Stimulated activated CD4-positive, alpha-beta T cell treated with anti-CD3 and anti-CD28 coated beads, Interleukin-1b, Interleukin-23, amount 100 ng/mL, for 4 hours (primary cell): ENCODE data around the gene APOLD1.
"Not testable (repeated sequence)": the region's sequence is repeated elsewhere in the genome, so short reads cannot be mapped to it uniquely, and the experiment has no call there.

Experiments
- DNase-seq, 2 donors: peaks; one replicate each; pipeline ENCODE4 v3.0.0-alpha.2; 2020; ENCODE audit warnings: low read depth in 2 of 2

The APOLD1 gene

DNA sequence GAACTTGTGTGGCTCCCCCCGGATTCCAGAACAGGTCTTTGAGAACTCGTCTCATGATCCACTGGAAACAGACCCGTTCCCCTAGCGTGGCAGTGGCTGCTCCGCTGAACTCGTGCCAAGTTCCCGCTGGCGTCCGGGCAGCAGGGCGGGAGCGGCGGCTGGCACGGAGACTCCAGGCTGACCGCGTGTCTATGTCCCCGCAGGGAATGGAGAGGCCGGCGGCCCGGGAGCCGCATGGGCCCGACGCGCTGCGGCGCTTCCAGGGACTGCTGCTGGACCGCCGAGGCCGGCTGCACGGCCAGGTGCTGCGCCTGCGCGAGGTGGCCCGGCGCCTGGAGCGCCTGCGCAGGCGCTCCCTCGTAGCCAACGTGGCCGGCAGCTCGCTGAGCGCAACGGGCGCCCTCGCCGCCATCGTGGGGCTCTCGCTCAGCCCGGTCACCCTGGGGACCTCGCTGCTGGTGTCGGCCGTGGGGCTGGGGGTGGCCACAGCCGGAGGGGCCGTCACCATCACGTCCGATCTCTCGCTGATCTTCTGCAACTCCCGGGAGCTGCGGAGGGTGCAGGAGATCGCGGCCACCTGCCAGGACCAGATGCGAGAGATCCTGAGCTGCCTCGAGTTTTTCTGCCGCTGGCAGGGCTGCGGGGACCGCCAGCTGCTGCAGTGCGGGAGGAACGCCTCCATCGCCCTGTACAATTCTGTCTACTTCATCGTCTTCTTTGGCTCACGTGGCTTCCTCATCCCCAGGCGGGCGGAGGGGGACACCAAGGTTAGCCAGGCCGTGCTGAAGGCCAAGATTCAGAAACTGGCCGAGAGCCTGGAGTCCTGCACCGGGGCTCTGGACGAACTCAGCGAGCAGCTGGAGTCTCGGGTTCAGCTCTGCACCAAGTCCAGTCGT is 1.5 kb downstream of the APOLD1 start:
- peak; percentile 61 to 68 for DNase-seq

DNA sequence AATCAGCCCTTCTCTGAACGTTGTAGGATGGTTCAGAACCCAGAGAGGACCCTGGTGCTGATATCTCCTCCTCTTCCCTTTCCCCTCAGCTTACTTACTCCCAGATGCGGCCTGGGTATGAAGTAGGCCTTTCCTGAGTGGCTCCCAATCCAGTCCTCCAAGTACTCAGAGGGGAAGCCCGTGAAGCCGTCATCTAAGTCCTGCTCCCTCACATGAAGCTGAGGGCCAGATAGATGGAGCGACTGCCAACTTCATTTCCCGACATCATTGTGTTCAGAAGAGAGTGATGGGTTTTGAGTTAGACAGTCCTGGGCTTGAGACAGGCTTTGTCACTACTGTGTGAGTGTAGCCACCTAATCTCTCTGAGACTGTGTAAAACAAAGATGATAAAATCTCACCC is 2.7 kb downstream of the APOLD1 start:
- no peak for DNase-seq

DNA sequence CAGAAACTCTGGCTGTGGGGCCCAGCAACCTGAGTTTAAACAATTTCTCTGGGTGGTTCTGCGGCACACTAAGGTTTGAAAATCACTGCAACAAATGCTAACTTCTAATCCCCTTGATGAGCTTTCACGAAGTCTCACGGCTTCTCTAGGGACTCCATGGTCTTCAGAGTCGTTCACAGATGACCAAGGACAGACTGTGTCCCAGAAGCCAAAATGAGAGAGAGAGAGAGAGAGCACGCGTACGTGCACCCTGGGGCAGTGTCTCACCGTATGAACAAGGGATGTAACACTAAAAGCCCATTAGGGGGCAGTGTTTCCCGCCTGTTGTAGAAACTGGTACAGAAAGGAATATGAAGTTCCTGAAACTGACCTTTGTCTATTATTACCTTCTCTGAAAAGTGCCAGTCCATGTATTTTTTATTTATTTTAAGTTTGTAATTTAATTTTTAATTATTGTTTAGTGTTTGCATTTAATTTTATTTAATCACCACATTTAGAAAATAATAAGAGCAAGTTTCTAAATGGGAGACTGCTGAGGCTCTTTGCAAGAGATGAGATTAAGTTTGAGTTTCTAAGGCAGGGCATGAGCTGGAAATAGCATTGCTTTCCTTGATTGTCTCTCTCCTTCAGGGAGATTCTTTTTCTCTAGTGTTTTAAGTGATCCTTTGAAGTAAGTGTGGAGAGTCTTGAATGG is 3.4 kb downstream of the APOLD1 start:
- DNase-seq: peak; percentile 28 to 58

DNA sequence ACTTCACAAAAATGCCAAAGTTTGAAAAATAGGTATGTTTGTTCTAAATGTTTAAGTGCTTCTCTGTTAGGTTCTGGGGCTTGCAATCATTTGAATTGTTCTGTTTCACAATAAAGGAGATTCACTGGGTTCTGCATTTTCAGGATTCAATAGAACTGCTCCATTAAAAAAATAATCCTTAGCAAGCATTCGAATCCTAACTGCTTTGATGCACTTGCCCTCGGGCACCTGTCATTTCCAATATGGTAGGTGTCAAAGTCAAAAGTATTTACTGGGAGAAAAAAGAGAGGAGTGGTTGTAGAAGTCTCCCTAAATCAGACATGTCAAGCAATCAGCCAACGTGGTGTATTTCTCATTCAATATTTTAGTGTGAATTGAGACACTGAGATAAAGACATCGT is 5.5 kb downstream of the APOLD1 start:
- no peak for DNase-seq

DNA sequence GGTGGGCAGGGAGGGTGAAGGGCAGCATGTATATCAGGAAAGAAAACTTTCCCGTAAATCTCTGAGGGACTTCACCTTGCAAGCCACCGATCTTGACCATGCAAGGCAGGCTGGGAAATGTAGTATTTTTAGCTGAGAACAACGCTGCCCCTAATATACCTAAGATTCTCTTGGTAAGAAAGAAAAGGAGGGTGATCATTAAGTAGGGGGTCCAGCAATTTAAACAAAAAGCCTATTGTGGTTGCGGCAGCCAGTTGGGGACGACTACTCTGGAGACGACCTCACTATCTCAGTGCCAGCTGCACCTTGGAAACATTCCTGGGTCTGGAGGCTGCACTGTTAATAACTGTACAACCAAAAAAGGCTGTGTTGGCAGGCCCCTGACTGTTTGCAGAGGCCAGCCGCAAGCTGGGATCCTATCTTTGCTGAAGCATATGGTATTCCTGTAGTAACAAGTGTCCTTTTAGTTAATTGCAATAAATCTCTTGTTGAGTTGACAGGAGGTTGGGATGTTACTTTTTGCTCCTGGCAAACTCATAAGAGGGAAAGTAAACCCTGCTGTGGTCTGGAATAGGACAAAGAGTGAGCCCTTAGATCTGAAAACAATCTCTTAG is 6.4 kb downstream of the APOLD1 start:
- DNase-seq: no peak

DNA sequence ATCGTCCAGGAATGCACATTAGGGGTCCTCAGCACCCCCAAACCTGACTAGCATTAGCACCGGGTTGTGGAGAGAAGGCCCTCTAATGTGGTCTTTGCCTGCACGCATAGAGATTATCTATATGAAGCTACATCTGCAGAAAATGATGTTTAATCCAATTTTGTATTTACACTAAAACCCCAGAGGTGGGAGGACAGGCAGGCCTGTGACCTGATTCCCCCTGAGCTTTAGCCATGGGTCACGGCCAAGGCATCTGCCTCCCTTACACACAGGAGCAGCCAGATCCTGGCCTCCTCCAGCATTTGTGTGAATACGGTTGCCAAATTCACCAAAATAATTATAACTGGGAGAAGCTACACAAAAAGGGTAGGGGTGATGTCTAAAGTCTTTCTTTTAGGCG is 7.0 kb downstream of the APOLD1 start:
- DNase-seq: no peak

DNA sequence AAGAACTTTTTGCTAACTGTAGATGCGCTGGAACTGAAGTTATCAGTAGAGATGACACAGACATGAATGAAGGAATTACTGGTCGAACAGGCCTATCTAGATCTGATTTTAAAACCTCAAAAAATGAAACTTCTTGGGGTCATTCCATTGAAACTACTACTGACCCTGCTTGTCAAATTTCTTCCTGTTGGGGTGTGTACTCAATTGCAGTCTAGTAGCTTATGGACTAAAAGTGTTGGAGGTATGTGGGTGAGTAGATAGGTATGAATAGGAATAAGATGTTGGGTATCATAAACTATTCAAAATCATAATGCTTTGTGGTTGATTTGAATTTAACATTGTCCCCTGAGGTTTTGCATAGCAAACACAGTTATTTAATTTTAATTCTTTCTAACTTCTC is 9.2 kb downstream of the APOLD1 start:
- DNase-seq: no peak

DNA sequence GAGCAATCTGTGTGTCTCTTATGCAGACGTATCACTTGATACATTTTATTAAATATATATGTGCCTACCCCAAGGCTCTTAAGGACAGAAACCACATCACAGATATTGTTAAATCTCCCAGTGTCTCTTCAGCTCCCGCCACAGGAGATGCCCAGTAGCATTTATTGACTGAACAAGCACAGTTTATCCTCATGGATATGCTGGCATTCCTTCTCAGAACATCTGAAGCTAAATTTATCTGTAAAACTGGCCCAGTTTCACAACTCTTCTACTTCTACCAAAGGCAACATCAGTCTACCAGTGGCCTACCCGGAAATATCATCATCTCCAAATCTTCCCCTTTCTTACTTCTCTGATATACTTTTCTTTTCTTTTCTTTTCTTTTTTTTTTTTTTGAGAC is 10.7 kb downstream of the APOLD1 start:
- DNase-seq: no peak

DNA sequence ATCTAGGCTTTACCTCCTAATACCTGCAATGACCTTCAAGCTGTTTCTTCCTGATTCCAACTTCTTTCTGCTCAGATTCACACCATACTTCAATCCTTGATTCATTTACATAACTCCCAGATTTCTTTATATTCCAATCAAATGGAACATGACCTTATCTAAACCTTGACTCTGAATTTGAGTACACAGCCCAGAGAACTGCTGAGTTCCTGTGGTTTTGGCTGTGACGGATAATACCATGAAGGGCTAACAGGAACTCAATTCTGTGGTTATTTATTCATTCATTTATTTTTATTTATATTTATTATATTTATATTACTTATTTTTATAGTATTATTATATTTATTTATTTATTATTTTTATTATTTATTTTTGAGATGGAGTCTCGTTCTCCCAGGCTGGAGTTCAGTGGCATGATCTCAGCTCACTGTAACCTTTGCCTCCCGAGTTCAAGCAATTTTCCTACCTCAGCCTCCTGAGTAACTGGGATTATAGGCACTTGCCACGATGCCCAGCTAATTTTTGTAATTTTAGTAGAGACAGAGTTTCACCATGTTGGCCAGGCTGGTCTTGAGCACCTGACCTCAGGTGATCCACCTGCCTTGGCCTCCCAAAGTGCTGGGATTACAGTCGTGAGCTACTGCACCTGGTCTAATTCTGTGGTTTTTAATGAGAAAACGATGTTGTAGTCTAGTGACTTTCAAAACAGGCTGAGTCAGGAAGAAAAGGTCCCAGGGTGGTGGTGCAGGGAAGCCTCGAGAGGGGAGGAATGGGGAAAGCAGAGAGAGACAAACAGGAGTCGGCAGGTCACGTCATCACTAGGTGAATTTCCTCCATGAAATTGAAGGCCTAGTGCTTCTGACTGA is 11.7 kb downstream of the APOLD1 start:
- DNase-seq: no peak

DNA sequence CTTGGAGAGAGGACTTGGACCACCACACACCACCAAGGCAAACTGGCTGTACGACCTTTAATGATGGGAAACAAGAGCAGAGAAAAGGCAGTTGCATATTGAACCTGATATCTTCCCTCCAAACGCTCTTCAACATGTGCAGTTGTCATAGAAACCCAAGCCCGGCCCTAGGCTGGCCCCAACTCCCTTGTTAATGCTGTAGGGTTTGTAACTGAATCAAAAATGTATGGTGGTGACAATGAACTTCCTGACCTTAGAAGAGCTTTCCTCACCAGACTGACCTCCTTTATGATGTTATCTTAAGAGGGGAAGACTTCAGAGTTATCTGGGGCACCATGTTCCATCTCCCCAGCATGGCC is 12.3 kb downstream of the APOLD1 start:
- DNase-seq: no peak

DNA sequence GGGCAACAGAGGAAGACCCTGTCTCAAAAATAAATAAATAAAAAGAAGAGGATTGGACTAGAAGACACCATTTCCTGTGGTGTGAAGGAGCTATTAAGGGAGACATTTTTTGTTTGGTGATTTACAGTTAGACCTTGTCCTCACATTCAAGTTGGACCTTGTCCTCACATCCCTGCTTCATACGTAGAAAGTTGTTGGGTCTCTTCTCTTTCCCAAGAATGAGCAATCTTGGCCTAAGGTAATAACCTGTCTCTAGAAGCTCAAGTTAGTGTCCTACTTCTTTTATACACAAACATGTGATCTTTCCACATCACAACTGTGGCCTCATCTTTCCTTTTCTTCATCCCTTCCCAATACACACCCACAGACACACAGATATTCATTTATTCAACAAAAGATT is 13.0 kb downstream of the APOLD1 start:
- no peak for DNase-seq

DNA sequence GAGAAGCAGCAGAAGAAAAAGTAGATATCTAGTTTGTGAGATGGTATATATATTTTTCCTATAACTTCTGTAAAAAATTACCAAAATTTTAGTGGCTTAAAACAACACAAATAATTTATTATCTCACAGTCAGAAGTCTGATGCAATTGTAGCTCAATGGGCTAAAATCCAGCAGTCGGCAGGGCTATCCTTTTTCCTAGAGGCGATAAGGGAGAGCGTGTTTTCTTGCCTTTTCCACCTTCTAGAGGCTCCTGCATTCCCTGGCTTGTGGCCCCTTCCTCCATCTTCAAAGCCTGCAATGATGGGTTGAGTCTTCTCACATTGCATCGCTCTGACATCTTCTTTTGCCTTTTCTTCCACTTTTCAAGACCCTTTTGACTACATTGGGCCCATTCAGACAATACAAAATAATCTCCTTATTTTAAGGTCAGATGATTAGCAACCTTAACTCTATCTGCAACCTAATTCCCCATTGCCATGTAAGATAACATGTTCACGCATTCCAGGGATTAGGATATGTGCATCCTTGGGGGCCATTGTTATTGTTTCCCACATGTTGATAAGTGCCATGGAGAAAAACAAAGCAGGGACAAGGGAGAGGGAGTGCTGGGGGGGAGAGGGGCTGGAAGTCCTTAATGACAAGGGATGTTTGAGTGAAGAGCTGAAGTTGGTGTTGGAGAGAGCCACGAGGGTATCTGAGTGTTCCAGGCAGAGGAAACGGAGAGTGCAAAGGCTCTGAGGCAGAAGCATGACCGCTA is 13.9 kb downstream of the APOLD1 start:
- DNase-seq: no peak

DNA sequence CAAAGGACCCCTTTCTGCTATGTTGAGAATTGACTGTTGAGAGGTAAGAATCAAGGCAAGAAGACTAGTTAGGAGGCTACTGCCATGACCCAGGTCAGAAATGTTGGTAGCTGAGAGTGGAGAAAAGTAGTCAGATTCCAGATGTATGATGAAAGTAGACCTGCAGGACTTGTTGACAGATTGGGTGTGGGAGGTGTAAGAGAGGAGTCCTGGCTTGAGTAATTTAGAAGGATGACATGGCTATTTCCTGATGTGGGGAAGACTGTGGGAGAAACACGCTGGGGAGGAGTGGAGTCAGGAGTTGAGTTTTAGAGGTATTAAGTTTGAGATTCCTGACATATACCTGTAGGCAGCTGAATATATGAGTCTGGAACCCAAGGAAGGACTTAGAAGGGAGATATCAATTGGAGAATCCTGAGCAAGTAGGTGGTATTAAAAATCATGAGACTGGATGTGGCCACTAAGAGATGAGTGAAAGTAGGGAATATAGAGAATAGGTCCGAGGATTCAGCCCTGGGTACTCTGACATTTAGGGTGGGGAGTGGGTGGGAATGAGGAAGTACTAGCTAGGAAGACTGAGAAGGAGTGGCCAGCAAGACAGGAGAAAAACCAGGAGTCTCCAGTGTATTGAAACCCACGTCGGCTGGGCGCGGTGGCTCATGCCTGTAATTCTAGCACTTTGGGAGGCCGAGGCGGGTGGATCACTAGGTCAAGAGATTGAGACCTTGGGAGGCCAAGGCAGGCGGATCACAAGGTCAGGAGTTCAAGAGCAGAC is 15.1 kb downstream of the APOLD1 start:
- no peak for DNase-seq

DNA sequence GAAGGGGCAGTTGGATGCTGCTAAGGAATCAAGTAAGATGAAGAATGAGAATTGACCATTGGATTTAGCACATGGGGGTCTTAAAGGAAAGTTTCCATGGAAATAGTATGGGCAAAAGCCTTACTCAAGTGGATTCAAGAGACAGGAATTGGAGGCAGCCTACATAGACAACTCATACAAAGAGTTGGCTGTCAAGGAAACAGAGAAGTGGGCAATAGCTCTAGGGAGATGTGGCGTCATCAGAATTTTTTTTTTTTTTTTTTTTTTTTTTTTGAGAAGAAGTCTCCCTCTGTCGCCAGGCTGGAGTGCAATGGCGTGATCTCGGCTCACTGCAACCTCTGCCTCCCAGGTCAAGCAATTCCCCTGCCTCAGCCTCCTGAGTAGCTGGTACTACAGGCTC is 16.2 kb downstream of the APOLD1 start:
- not testable (repeated sequence) for DNase-seq

DNA sequence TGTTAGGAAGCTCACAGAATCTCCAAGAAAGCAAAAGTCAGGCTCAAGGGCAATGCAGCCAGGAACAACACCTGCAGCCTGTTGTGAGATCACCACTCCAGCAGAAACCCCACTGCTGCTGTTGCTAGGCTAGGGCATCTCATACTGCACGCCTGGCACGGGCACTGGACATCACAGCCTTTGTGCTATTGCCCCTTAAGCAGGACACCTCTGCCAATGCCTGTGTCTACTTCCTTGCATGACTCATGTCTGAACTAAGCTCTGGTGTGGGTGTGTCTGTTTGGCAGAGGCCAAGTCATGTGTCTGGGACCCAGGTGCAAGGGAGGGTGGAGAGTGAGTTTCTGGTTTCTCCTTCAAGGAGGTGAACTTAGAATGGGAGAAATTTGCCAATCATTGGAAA is 17.7 kb downstream of the APOLD1 start:
- no peak for DNase-seq

DNA sequence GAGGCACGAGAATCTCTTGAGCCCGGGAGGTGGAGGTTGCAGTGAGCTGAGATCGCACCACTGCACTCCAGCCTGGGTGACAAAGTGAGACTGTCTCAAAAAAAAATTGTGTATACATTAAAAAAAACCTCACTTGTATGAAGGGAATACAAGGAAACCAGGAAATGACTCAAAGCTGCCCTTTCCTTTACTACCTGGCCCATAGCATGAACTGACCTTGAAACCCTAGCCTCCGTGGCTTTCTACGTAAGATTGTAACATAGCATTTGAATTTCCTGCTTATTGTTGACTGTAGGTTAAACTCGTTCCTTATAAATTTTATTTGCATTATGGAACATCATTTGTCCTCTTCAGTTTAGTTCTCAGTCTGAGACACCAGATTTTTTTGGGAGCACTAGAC is 18.6 kb downstream of the APOLD1 start:
- no peak for DNase-seq

DNA sequence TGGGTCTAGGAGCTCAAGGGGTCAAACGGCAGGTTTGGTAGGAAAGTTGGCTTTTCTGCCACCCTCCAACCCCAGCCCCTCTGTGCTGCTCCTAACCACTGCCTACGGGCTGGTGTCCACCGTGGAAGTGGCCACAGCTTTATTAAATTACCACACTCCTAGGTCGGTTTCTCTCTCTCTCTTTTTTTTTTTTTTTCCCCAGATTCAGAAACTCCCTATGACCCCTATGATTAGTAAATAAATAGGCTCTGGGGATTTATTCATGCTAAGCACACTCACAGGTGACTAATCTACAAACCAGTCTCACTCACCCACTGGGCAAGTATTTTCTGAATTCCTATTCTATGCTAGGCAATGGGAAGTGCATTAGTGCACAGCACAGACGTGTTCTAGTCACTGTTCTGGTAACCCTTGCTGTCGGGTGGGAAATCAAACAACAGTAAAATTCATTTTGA is 19.0 kb downstream of the APOLD1 start:
- no peak for DNase-seq

DNA sequence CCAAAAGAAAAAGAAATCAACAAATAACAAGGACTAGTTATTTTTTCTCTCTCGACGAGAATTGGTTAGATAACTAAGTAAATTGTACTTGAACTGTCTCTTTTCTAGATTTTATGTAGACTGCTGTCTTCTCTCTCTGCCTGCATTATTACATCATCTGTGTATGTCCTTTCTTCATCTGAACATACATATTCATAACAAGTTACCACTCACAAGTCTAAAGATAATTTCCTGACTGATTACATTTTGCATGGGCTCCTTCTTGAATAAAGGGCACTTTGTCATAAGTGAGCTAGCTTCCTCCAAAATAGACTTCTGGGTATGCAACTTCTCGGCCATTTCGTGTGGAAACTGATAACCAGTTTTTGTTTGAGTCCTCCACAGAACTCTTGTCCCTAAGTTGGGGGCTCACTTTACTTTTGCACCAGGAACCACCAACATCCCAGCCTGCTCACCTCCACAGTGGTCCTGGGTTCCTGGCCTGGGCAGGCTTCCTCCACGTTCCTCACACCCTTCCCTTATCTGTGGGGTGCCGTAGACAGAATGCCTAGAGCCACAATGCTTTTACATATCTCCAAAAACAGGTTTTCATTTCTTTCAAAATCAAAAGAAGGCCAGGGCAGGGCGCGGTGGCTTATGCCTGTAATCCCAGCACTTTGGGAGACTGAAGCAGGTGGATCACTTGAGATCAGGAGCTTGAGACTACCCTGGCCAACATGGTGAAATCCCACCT is 21.5 kb downstream of the APOLD1 start:
- DNase-seq: no peak

DNA sequence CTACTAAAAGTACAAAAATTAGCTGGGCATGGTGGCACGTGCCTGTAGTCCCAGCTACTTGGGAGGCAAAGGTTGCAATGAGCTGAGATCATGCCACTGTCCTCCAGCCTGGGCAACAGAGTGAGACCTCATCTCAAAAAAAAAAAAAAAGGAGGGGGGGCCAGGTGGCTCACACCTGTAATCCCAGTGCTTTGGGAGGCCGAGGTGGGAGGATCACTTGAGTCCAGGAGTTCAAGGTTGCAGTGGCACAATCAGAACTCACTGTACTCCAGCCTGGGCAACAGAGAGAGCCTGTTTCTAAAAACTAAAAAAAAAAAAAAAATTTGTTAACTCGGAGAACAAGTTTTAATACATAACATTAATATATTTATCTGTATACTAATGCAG is 22.1 kb downstream of the APOLD1 start:
- DNase-seq: not testable (repeated sequence)
